Endothelial cell (in vitro differentiated cells): ENCODE measurements around the gene RHOF. TPM values are rescaled to one million over a fixed set of nuclear protein-coding genes. Genes with fewer than 3 reads are reported as not detected.

Experiments used
- DNase-seq: peaks from one replicate; pipeline ENCODE4 v3.0.0; 2021; ENCODE audit warnings: low spot score
- H3K27ac Mint-ChIP-seq: one replicate; pipeline ENCODE4 v1.8.0; 2021; ENCODE audit warnings: mixed read lengths, inconsistent platforms; ENCODE audit not compliant: unreplicated experiment
- H3K27me3 Mint-ChIP-seq: one replicate; pipeline ENCODE4 v1.8.0; 2021; ENCODE audit warnings: mild to moderate bottlenecking, moderate library complexity, mixed read lengths, inconsistent platforms; ENCODE audit not compliant: unreplicated experiment
- H3K36me3 Mint-ChIP-seq: one replicate; pipeline ENCODE4 v1.8.0; 2021; ENCODE audit warnings: mild to moderate bottlenecking, low read depth, mixed read lengths, inconsistent platforms; ENCODE audit not compliant: unreplicated experiment
- H3K4me1 Mint-ChIP-seq: one replicate; pipeline ENCODE4 v1.8.0; 2021; ENCODE audit warnings: mild to moderate bottlenecking, mixed read lengths, inconsistent platforms; ENCODE audit not compliant: unreplicated experiment
- H3K4me3 Mint-ChIP-seq: one replicate; pipeline ENCODE4 v1.8.0; 2021; ENCODE audit warnings: mild to moderate bottlenecking, mixed read lengths, inconsistent platforms; ENCODE audit not compliant: unreplicated experiment
- H3K9me3 Mint-ChIP-seq: one replicate; pipeline ENCODE4 v1.8.0; 2021; ENCODE audit warnings: mixed read lengths, inconsistent platforms; ENCODE audit not compliant: unreplicated experiment
- CTCF ChIP-seq: fragments of 200-600 bp; sonication (generic); IDR thresholded peaks from one replicate; pipeline ENCODE4 v1.5.0; 2021; ENCODE audit warnings: antibody characterized with exemption; ENCODE audit not compliant: unreplicated experiment
- total RNA-seq: library from RNA; stranded (reverse); fragmentation: NEBNext Ultra II Directional; extraction: Animal tissue kit (Norgen Biotek cat#: 25700); gene quantifications from one replicate; pipeline ENCODE4 v1.2.1, GENCODE V29; 2021; ENCODE audit not compliant: unreplicated experiment

The RHOF gene
- total RNA-seq, 1 donor from 2014 or later: 25.7 TPM

DNA sequence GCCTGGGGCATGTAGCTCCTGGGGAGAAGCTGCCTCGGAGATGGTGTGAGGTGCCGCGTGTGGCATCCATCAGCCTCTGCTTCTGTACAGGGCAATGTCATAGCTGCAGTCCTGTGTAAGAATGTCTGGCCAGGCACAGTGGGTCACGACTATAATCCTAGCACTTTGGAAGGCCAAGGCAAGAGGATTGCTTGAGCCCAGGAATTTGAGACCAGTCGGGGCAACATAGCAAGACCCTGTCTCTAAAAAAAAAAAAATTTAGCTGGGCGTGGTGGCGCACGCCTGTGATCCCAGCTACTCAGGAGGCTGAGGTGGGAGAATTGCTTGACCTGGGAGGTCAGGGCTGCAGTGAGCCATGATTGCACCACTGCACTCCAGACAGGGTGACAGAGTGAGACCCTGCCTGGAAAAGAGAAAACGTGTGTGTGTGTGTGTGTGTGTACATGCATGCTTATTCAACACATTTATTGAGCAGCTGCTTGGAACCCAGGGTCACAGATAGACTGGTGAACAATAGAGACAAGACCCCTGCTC is 24.1 kb downstream of the RHOF start:
- no peak overlapping the region for H3K4me3 Mint-ChIP-seq
- no peaks in the 10 kb centered on the region for H3K9me3 Mint-ChIP-seq
- H3K27ac Mint-ChIP-seq: no peak overlapping the region
- H3K27me3 Mint-ChIP-seq: no peaks in the 10 kb centered on the region
- H3K4me1 Mint-ChIP-seq: no peaks in the 10 kb centered on the region
- H3K36me3 Mint-ChIP-seq: no peaks in the 10 kb centered on the region
- DNase-seq: no peak
- no peak for TF ChIP-seq CTCF

GRCh38 chr12:121767525-121768016 is 25.9 kb downstream of the RHOF start:
- no peak for TF ChIP-seq CTCF
- H3K36me3 Mint-ChIP-seq: no peaks in the 10 kb centered on the region
- no peaks in the 10 kb centered on the region for H3K27me3 Mint-ChIP-seq
- DNase-seq: no peak
- no peak overlapping the region for H3K27ac Mint-ChIP-seq
- H3K9me3 Mint-ChIP-seq: no peaks in the 10 kb centered on the region
- H3K4me3 Mint-ChIP-seq: no peak overlapping the region
- no peaks in the 10 kb centered on the region for H3K4me1 Mint-ChIP-seq

DNA sequence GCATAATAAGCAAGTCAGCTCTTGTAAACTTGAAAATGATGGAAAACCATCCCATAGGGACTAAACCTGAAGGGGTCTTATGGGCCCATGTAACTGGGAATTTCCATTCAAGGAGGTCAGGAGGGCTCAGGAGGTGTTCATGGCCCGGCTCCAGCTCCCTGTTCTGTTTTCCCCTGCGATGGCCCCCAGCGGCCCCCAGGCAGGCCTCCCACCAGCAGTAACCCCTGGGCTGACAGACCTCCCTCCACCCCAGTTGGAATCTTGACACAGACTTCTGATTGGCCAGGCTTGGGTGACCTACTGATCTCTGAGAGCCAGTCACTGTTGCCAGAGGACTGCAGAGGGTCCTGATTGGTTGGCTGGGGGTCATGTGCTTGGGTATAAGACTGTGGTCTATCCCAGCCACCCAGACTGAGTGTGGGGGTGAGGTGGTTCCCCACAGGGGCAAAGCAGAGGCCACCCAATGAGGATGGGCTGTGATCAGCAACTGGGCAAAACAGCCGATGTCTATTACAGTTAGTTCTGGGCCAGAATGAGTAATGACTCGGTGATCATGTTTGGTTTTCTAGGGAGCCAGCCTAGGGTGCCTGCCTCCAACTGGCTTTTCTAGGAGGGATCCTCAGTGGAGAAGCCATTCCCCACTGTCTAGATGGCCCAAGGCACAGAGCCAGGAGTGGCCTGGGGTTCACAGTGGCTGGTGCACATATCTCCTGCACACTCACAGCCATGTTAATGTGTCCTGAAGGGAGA is 27.0 kb downstream of the RHOF start:
- Mint-ChIP-seq H3K4me1 (peaks cover 3% of the 10 kb centered on the region), H3K4me3 (no peak overlapping the region), H3K27me3 (peaks cover 3% of the 10 kb centered on the region), H3K27ac (no peak overlapping the region), H3K36me3 (no peaks in the 10 kb centered on the region), H3K9me3 (no peaks in the 10 kb centered on the region)
- no peak for DNase-seq
- no peak for TF ChIP-seq CTCF

DNA sequence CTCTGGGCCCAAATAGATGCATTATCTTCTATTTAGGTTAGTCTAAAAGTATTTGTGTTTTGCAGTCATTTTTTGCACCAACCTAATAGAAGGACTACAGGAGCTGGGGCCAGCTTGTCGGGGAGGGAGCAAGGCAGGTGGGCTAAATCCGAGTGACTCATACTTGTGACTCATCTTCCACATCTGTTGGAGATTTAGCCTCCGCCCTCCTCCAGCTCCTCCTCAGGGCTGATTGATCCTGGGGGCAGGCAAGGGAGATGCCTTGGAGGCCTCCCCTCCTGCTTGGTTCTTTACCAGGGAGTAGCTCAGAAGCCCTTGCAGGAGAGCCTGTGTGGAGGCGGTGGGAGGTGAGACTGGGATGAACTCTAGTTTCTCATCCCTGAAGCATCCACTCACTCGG is 27.9 kb downstream of the RHOF start:
- Mint-ChIP-seq H3K4me1 (peaks cover 5% of the 10 kb centered on the region), H3K9me3 (no peaks in the 10 kb centered on the region), H3K36me3 (no peaks in the 10 kb centered on the region), H3K27me3 (peaks cover 3% of the 10 kb centered on the region), H3K4me3 (no peak overlapping the region), H3K27ac (no peak overlapping the region)
- DNase-seq: no peak
- TF ChIP-seq CTCF: no peak

DNA sequence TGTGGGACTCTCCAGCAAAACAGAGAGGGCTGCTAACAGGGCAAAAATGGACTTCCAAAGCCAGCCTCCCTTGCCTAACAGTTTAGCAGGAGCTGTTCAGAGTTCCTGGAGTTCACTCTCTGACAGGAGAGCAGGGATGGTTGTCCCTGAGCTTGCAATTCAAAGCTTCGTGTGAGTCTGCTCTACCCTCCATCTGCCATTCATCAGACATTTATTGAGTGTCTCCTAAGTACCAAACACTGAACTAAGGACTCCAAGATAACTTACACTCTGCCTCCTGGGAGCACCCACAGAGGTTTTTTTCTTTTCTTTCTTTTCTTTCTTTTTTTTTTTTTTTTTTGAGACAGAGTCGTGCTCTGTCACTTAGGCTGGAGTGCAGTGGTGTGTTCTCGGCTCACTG is 28.7 kb downstream of the RHOF start:
- no peak overlapping the region for H3K4me3 Mint-ChIP-seq

More for the DNA sequence above, 28.7 kb downstream of the RHOF start:
- H3K36me3 Mint-ChIP-seq: no peaks in the 10 kb centered on the region
- H3K9me3 Mint-ChIP-seq: no peaks in the 10 kb centered on the region
- TF ChIP-seq CTCF: no peak
- H3K27ac Mint-ChIP-seq: no peak overlapping the region
- H3K27me3 Mint-ChIP-seq: peaks cover 3% of the 10 kb centered on the region
- no peak for DNase-seq
- peaks cover 5% of the 10 kb centered on the region for H3K4me1 Mint-ChIP-seq
